MCF 10A (cell line): Measurements from ENCODE around the gene OTUD4. TPM values are rescaled to one million over a fixed set of nuclear protein-coding genes. Genes with fewer than 3 reads are reported as not detected.

Source experiments
- BruUV-seq: library from RNA; stranded (reverse); fragments of 400-500 nt; replicated peaks from 2 replicates; lab custom pipeline; 2021; lab: Mats Ljungman, UMichigan
- CTCF ChIA-PET: fragments of 300-600 bp; sonication (Branson Sonifier 250); formaldehyde crosslinking; extraction: SDS; loops from one replicate; lab custom pipeline; 2021; ENCODE audit warnings: antibody characterized with exemption, inconsistent platforms; lab: Yijun Ruan, JAX
- POLR2A ChIA-PET: fragments of 300-600, 350-650 bp; sonication (Branson Sonifier 250); formaldehyde crosslinking; extraction: SDS; loops from one replicate; lab custom pipeline; 2020; ENCODE audit warnings: antibody characterized with exemption, inconsistent platforms; lab: Yijun Ruan, JAX
- DNase-seq: peaks from one replicate; pipeline ENCODE4 v3.0.0-alpha.2; 2018; ENCODE audit not compliant: unreplicated experiment
- H3K27ac Mint-ChIP-seq: one replicate; pipeline ENCODE4 v1.8.0; 2022; ENCODE audit warnings: mild to moderate bottlenecking, low read depth, mixed read lengths; ENCODE audit not compliant: unreplicated experiment
- H3K27me3 Mint-ChIP-seq: one replicate; pipeline ENCODE4 v1.8.0; 2022; ENCODE audit warnings: mixed read lengths; ENCODE audit not compliant: insufficient read depth, unreplicated experiment
- H3K36me3 Mint-ChIP-seq: one replicate; pipeline ENCODE4 v1.8.0; 2022; ENCODE audit warnings: mild to moderate bottlenecking, moderate library complexity, mixed read lengths; ENCODE audit not compliant: insufficient read depth, unreplicated experiment
- H3K4me1 Mint-ChIP-seq: one replicate; pipeline ENCODE4 v1.8.0; 2022; ENCODE audit warnings: mixed read lengths; ENCODE audit not compliant: insufficient read depth, unreplicated experiment
- H3K4me3 Mint-ChIP-seq: one replicate; pipeline ENCODE4 v1.8.0; 2022; ENCODE audit warnings: mild to moderate bottlenecking, moderate library complexity, mixed read lengths; ENCODE audit not compliant: unreplicated experiment
- H3K9me3 Mint-ChIP-seq: one replicate; pipeline ENCODE4 v1.8.0; 2022; ENCODE audit warnings: mixed read lengths; ENCODE audit not compliant: unreplicated experiment
- intact Hi-C: fragments of 100-400 bp; cut with micrococcal nuclease; formaldehyde crosslinking; loops from 2 replicates; pipeline ENCODE4 v1.14.1; 2022
- total RNA-seq: library from RNA; stranded (reverse); gene quantifications from 2 replicates; pipeline ENCODE4 v1.2.3, GENCODE V29; 2022
- TF ChIP-seq, protein P1 (sequence below): fragments of 200-600 bp; IDR thresholded peaks from one replicate; pipeline ENCODE4 v1.8.0; 2022; ENCODE audit warnings: antibody characterized with exemption, mild to moderate bottlenecking; ENCODE audit not compliant: unreplicated experiment

The OTUD4 gene
- total RNA-seq, 1 experiment from 2014 or later, result 68.0 TPM

DNA sequence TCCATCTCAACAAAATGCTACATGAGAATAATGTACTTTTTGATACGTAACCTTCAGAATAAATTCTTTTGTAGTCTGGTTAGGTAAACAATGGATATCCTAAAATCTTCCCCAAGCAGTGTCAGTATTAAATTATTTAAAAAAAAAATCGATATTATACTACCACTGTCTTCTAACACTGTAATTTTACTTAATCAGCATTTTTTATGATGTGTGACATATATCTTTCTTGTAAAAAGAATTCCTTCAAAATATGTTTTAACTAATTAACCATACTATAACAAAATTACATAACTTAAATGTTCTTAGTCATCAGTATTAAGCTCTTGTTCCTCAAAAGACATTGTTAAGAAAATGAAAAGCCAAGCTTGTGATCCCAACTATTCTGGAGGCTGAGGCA is 12.5 kb downstream of the OTUD4 start:
- ChIA-PET POLR2A (interaction anchor here (1.4 kb wide), 1 partner anchor 11 kb away, joined by 5 read pairs; no protein-coding TSS in a partner anchor), CTCF (interaction anchor here (0.6 kb wide), 1 partner anchor 1314 kb away, joined by 3 read pairs; no protein-coding TSS in a partner anchor)
- no peaks in the 10 kb centered on the region for H3K27me3 Mint-ChIP-seq
- TF ChIP-seq, protein P1, sequence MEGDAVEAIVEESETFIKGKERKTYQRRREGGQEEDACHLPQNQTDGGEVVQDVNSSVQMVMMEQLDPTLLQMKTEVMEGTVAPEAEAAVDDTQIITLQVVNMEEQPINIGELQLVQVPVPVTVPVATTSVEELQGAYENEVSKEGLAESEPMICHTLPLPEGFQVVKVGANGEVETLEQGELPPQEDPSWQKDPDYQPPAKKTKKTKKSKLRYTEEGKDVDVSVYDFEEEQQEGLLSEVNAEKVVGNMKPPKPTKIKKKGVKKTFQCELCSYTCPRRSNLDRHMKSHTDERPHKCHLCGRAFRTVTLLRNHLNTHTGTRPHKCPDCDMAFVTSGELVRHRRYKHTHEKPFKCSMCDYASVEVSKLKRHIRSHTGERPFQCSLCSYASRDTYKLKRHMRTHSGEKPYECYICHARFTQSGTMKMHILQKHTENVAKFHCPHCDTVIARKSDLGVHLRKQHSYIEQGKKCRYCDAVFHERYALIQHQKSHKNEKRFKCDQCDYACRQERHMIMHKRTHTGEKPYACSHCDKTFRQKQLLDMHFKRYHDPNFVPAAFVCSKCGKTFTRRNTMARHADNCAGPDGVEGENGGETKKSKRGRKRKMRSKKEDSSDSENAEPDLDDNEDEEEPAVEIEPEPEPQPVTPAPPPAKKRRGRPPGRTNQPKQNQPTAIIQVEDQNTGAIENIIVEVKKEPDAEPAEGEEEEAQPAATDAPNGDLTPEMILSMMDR, result no peak
- no TSS peak for BruUV-seq
- no peaks in the 10 kb centered on the region for H3K9me3 Mint-ChIP-seq
- no peak overlapping the region for H3K4me3 Mint-ChIP-seq
- peaks cover 10% of the 10 kb centered on the region for H3K4me1 Mint-ChIP-seq
- DNase-seq, result no peak
- intact Hi-C loops, result no loop called here
- H3K36me3 Mint-ChIP-seq, result peaks cover 62% of the 10 kb centered on the region
- H3K27ac Mint-ChIP-seq, result no peak overlapping the region

DNA sequence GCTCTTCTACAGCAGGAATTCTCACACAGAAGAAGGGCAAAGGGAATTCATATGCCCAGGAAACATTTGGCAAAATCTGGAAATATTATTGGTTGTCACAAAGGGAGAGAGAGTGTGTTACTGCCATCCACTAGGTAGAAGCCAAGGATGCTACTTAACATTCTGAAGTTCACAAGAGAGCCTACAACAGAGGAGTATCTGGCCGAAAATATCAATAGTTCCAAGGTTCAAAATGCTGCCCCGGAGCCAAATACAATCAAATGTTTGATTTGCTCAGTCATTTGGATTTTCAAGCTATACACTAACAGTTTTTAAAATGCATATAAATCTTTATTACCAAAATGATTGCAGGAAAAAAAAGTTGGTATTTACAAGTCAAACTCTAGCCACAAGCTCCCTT is 18.8 kb downstream of the OTUD4 start:
- H3K27me3 Mint-ChIP-seq, result no peaks in the 10 kb centered on the region
- no peak for DNase-seq
- intact Hi-C loops, result no loop called here
- no peak overlapping the region for H3K27ac Mint-ChIP-seq
- POLR2A ChIA-PET, result interaction anchor here (1.7 kb wide), 2 partner anchors 17 to 19 kb away, joined by 4 to 9 read pairs; no protein-coding TSS in a partner anchor
- BruUV-seq, result no TSS peak
- H3K4me1 Mint-ChIP-seq, result no peaks in the 10 kb centered on the region
- no peaks in the 10 kb centered on the region for H3K9me3 Mint-ChIP-seq
- H3K36me3 Mint-ChIP-seq, result peaks cover 82% of the 10 kb centered on the region
- no peak overlapping the region for H3K4me3 Mint-ChIP-seq
- TF ChIP-seq, protein P1, result no peak
- CTCF ChIA-PET, result interaction anchor here (0.9 to 1.1 kb wide), 2 partner anchors 10 to 14 kb away, joined by 3 to 4 read pairs; no protein-coding TSS in a partner anchor

DNA sequence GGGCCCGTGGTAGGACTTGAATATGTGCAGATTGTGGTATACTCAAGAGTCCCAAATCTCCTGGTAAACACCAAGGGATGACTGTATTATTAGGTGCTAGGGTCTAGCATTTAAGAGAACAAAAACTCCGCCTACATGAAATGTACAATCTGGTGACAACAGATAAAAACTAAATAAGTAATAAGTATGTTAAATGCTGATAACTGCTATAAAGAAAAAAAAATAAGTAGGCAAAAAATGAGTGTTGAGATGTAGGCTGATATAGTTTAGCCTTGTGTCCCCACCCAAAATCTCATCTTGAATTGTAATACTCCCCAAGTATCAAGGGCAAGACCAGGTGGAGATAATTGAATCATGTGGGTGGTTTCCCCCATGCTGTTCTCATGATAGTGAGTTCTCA is 23.4 kb downstream of the OTUD4 start:
- Mint-ChIP-seq H3K27ac (no peak overlapping the region), H3K4me1 (no peaks in the 10 kb centered on the region), H3K27me3 (no peaks in the 10 kb centered on the region), H3K36me3 (peaks cover 93% of the 10 kb centered on the region), H3K4me3 (no peak overlapping the region), H3K9me3 (no peaks in the 10 kb centered on the region)
- ChIA-PET POLR2A (interaction anchor here (0.6 kb wide), 1 partner anchor 60 kb away, joined by 3 read pairs; no protein-coding TSS in a partner anchor), CTCF (interaction anchor here (0.6 kb wide), 1 partner anchor 700 kb away, joined by 3 read pairs; no protein-coding TSS in a partner anchor)
- BruUV-seq, result no TSS peak
- intact Hi-C loops, result no loop called here
- TF ChIP-seq, protein P1, result no peak
- DNase-seq, result no peak

DNA sequence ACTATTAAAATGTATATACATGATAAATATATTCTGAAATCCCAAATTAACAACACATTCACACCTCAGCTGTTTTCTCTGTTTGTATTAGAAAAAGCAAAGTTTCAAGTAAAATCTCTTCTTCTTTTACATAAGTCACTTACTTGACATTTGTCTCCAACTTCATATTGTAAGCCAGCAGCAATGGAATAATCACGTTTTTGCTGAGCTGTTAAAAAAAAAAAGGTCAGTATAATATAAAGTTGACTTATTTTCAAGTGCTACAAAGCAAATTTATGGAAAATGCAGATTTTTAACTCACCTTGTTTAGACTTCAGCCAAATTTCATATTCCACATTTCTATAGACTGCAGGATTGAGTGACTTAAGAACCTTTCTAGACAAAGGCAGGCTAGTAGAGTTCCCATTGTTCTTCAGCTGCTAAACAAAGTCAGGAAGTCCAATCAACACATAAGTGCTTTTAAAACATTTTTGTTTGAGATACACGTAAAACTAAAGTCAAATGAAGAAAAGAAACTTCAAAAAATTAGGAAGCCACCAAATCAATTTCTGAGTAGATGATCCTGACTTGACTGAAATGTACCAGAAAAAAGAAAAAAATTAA is 25.0 kb downstream of the OTUD4 start:
- H3K27ac Mint-ChIP-seq, result no peak overlapping the region
- BruUV-seq, result no TSS peak
- intact Hi-C loops, result no loop called here
- no peaks in the 10 kb centered on the region for H3K27me3 Mint-ChIP-seq
- H3K36me3 Mint-ChIP-seq, result peaks cover 94% of the 10 kb centered on the region
- POLR2A ChIA-PET, result interaction anchor here (0.5 to 0.9 kb wide), 2 partner anchors 24 to 459 kb away, joined by 3 to 4 read pairs; no protein-coding TSS in a partner anchor
- H3K9me3 Mint-ChIP-seq, result no peaks in the 10 kb centered on the region
- no peaks in the 10 kb centered on the region for H3K4me1 Mint-ChIP-seq
- TF ChIP-seq, protein P1, result no peak
- CTCF ChIA-PET, result interaction anchor here (0.7 to 1.2 kb wide), 6 partner anchors 13 to 977 kb away, joined by 3 to 5 read pairs (median 3); no protein-coding TSS in a partner anchor
- no peak overlapping the region for H3K4me3 Mint-ChIP-seq
- DNase-seq, result no peak
